Natural killer cell treated with Interleukin-12 subunit alpha and Interleukin-12 subunit beta and Interleukin-15 and Interleukin-18, amount 100 ng/mL, for 72 hours (primary cell): Measurements from ENCODE around the gene MRPL58. TPM values are rescaled to one million over a fixed set of nuclear protein-coding genes. Genes with fewer than 3 reads are reported as not detected.

Source experiments
- ATAC-seq, 2 donors: fragments of 150-1000 bp; cut with Tn5 transposase in 1 of 2; sonication (Bioruptor Pico), chemical (Tn5 transposase) in 1 of 2; 2 replicates each; pipeline ENCODE4 v1.10.0; 2021
- DNase-seq: peaks from one replicate; pipeline ENCODE4 v3.0.0; 2022; ENCODE audit warnings: low spot score
- H3K27ac Mint-ChIP-seq, 2 donors: 1 replicate in 1 of 2; 2 replicates in 1 of 2; pipeline ENCODE4 v1.8.0; 2022; ENCODE audit warnings: mixed read lengths in 2 of 2, mild to moderate bottlenecking in 1 of 2, moderate library complexity in 1 of 2
- H3K27me3 Mint-ChIP-seq, 2 donors: 1 replicate in 1 of 2; 2 replicates in 1 of 2; pipeline ENCODE4 v1.8.0; 2022; ENCODE audit warnings: mixed read lengths in 2 of 2
- H3K36me3 Mint-ChIP-seq: one replicate; pipeline ENCODE4 v1.8.0; 2022; ENCODE audit warnings: mixed read lengths
- H3K4me1 Mint-ChIP-seq, 2 donors: 1 replicate in 1 of 2; 2 replicates in 1 of 2; pipeline ENCODE4 v1.8.0; 2022; ENCODE audit warnings: low read depth in 2 of 2, mixed read lengths in 2 of 2, mild to moderate bottlenecking in 1 of 2
- H3K4me3 Mint-ChIP-seq: one replicate; pipeline ENCODE4 v1.8.0; 2022; ENCODE audit warnings: mixed read lengths
- H3K9me3 Mint-ChIP-seq: 2 replicates; pipeline ENCODE4 v1.8.0; 2022; ENCODE audit warnings: mixed read lengths
- total RNA-seq, 2 donors: library from RNA; stranded (reverse); gene quantifications; one replicate each; pipeline ENCODE4 v1.2.3, GENCODE V29; 2022

The MRPL58 gene
- total RNA-seq, 2 donors from 2014 or later = 46.6 to 61.8 TPM

- peaks cover 13 to 19% of the 10 kb centered on the region in 2 donors for H3K4me1 Mint-ChIP-seq
Measured at GRCh38 chr17:75051941-75052340, 39.5 kb downstream of the MRPL58 start.

GRCh38 chr17:75059369-75060345, 47.2 kb downstream of the MRPL58 start:
- Mint-ChIP-seq H3K27ac (peak overlapping the region in 1 of 2 donors; percentile 31), H3K4me3 (no peak overlapping the region), H3K36me3 (peaks cover 4% of the 10 kb centered on the region), H3K4me1 (no peaks in the 10 kb centered on the region), H3K27me3 (no peaks in the 10 kb centered on the region), H3K9me3 (no peaks in the 10 kb centered on the region)
- no peak for ATAC-seq
- no peak for DNase-seq

More at GRCh38 chr17:75051941-75052340, 39.5 kb downstream of the MRPL58 start:
- H3K9me3 Mint-ChIP-seq = no peaks in the 10 kb centered on the region
- ATAC-seq (no peak), DNase-seq (no peak)
- H3K27me3 Mint-ChIP-seq = no peaks in the 10 kb centered on the region
- no peak overlapping the region for H3K27ac Mint-ChIP-seq
- peaks cover 12% of the 10 kb centered on the region for H3K36me3 Mint-ChIP-seq
- H3K4me3 Mint-ChIP-seq = no peak overlapping the region

- H3K9me3 Mint-ChIP-seq = no peaks in the 10 kb centered on the region
- no peak overlapping the region for H3K4me3 Mint-ChIP-seq
- H3K27ac Mint-ChIP-seq = no peak overlapping the region
- DNase-seq (no peak), ATAC-seq (no peak)
- H3K4me1 Mint-ChIP-seq = peaks cover 0 to 3% of the 10 kb centered on the region in 2 donors
- peaks cover 4% of the 10 kb centered on the region for H3K36me3 Mint-ChIP-seq
- H3K27me3 Mint-ChIP-seq = no peaks in the 10 kb centered on the region
Measured at GRCh38 chr17:75060434-75061054, 48.1 kb downstream of the MRPL58 start.

GRCh38 chr17:75061055-75061438, 48.6 kb downstream of the MRPL58 start:
- no peak overlapping the region for H3K4me3 Mint-ChIP-seq
- H3K27me3 Mint-ChIP-seq = no peaks in the 10 kb centered on the region
- H3K4me1 Mint-ChIP-seq = peaks cover 0 to 7% of the 10 kb centered on the region in 2 donors
- DNase-seq = no peak
- H3K27ac Mint-ChIP-seq = no peak overlapping the region
- ATAC-seq = no peak
- H3K36me3 Mint-ChIP-seq = peaks cover 4% of the 10 kb centered on the region
- no peaks in the 10 kb centered on the region for H3K9me3 Mint-ChIP-seq

GRCh38 chr17:75061618-75062017, 49.1 kb downstream of the MRPL58 start:
- ATAC-seq (no peak), DNase-seq (no peak)
- Mint-ChIP-seq H3K4me1 (peaks cover 3 to 12% of the 10 kb centered on the region in 2 donors), H3K4me3 (no peak overlapping the region), H3K27me3 (no peaks in the 10 kb centered on the region), H3K9me3 (no peaks in the 10 kb centered on the region), H3K27ac (no peak overlapping the region), H3K36me3 (peaks cover 4% of the 10 kb centered on the region)

GRCh38 chr17:75063201-75063600, 50.7 kb downstream of the MRPL58 start:
- Mint-ChIP-seq H3K36me3 (peaks cover 4% of the 10 kb centered on the region), H3K4me1 (peaks cover 6 to 19% of the 10 kb centered on the region in 2 donors), H3K9me3 (no peaks in the 10 kb centered on the region), H3K27me3 (no peaks in the 10 kb centered on the region), H3K27ac (no peak overlapping the region), H3K4me3 (no peak overlapping the region)
- DNase-seq = no peak
- ATAC-seq = no peak

- Mint-ChIP-seq H3K27me3 (no peaks in the 10 kb centered on the region), H3K36me3 (peaks cover 4% of the 10 kb centered on the region), H3K4me3 (no peak overlapping the region), H3K27ac (no peak overlapping the region), H3K4me1 (peaks cover 6 to 19% of the 10 kb centered on the region in 2 donors), H3K9me3 (no peaks in the 10 kb centered on the region)
- no peak for ATAC-seq
- no peak for DNase-seq
Measured at GRCh38 chr17:75063626-75064025, 51.2 kb downstream of the MRPL58 start.

- Mint-ChIP-seq H3K4me3 (no peak overlapping the region), H3K27ac (no peak overlapping the region), H3K9me3 (no peaks in the 10 kb centered on the region), H3K27me3 (no peaks in the 10 kb centered on the region), H3K4me1 (peaks cover 6 to 19% of the 10 kb centered on the region in 2 donors), H3K36me3 (peaks cover 4% of the 10 kb centered on the region)
- no peak for DNase-seq
- ATAC-seq = no peak
Measured at GRCh38 chr17:75064040-75064439, 51.6 kb downstream of the MRPL58 start.

GRCh38 chr17:75064460-75064859, 52.0 kb downstream of the MRPL58 start:
- ATAC-seq = no peak
- Mint-ChIP-seq H3K4me1 (peaks cover 6 to 19% of the 10 kb centered on the region in 2 donors), H3K27me3 (no peaks in the 10 kb centered on the region), H3K36me3 (peaks cover 4% of the 10 kb centered on the region), H3K27ac (no peak overlapping the region), H3K4me3 (no peak overlapping the region), H3K9me3 (no peaks in the 10 kb centered on the region)
- no peak for DNase-seq

GRCh38 chr17:75064867-75065561, 52.5 kb downstream of the MRPL58 start:
- Mint-ChIP-seq H3K27me3 (no peaks in the 10 kb centered on the region), H3K27ac (no peak overlapping the region), H3K9me3 (no peaks in the 10 kb centered on the region), H3K36me3 (peaks cover 4% of the 10 kb centered on the region), H3K4me3 (no peak overlapping the region), H3K4me1 (peaks cover 6 to 19% of the 10 kb centered on the region in 2 donors)
- ATAC-seq (no peak), DNase-seq (no peak)

GRCh38 chr17:75065562-75066151, 53.2 kb downstream of the MRPL58 start:
- H3K27me3 Mint-ChIP-seq = no peaks in the 10 kb centered on the region

GRCh38 chr17:75067856-75068255, 55.4 kb downstream of the MRPL58 start:
- peaks cover 4% of the 10 kb centered on the region for H3K36me3 Mint-ChIP-seq
- ATAC-seq = peak in 1 of 2 donors; percentile 71
- DNase-seq = no peak
- peaks cover 6 to 19% of the 10 kb centered on the region in 2 donors for H3K4me1 Mint-ChIP-seq
- no peaks in the 10 kb centered on the region for H3K9me3 Mint-ChIP-seq
- no peaks in the 10 kb centered on the region for H3K27me3 Mint-ChIP-seq
- H3K4me3 Mint-ChIP-seq = no peak overlapping the region
- H3K27ac Mint-ChIP-seq = no peak overlapping the region

More at GRCh38 chr17:75065562-75066151, 53.2 kb downstream of the MRPL58 start:
- peaks cover 6 to 19% of the 10 kb centered on the region in 2 donors for H3K4me1 Mint-ChIP-seq
- DNase-seq = no peak
- no peak overlapping the region for H3K4me3 Mint-ChIP-seq
- ATAC-seq = no peak
- no peak overlapping the region for H3K27ac Mint-ChIP-seq
- H3K9me3 Mint-ChIP-seq = no peaks in the 10 kb centered on the region
- H3K36me3 Mint-ChIP-seq = peaks cover 4% of the 10 kb centered on the region

- H3K4me3 Mint-ChIP-seq = no peak overlapping the region
- H3K27me3 Mint-ChIP-seq = no peaks in the 10 kb centered on the region
Measured at GRCh38 chr17:75068750-75069149, 56.3 kb downstream of the MRPL58 start.

More at GRCh38 chr17:75068750-75069149, 56.3 kb downstream of the MRPL58 start:
- ATAC-seq (no peak), DNase-seq (no peak)
- no peaks in the 10 kb centered on the region for H3K9me3 Mint-ChIP-seq
- no peak overlapping the region for H3K27ac Mint-ChIP-seq
- peaks cover 4% of the 10 kb centered on the region for H3K36me3 Mint-ChIP-seq
- peaks cover 6 to 19% of the 10 kb centered on the region in 2 donors for H3K4me1 Mint-ChIP-seq
